ENCODE measurements around the gene SBF2.
"Not testable (repeated sequence)": the region's sequence is repeated elsewhere in the genome, so short reads cannot be mapped to it uniquely, and the experiment has no call there.

Gene SBF2

GRCh38 chr11:9953994-9954626 is 339.9 kb downstream of the SBF2 start:
- DNase-seq, result no peak
- H3K9me3 Mint-ChIP-seq, result no peaks in the 10 kb centered on the region
- no peaks in the 10 kb centered on the region for H3K36me3 Mint-ChIP-seq
- CTCF ChIA-PET, result no interaction called here
- H3K4me3 Mint-ChIP-seq, result no peak overlapping the region
- H3K4me1 Mint-ChIP-seq, result no peaks in the 10 kb centered on the region
- H3K27me3 Mint-ChIP-seq, result no peaks in the 10 kb centered on the region
- H3K27ac Mint-ChIP-seq, result no peak overlapping the region

GRCh38 chr11:9952511-9953196 is 341.4 kb downstream of the SBF2 start:
- H3K9me3 Mint-ChIP-seq, result no peaks in the 10 kb centered on the region
- CTCF ChIA-PET, result no interaction called here
- no peak overlapping the region for H3K27ac Mint-ChIP-seq
- H3K4me3 Mint-ChIP-seq, result no peak overlapping the region
- H3K36me3 Mint-ChIP-seq, result no peaks in the 10 kb centered on the region
- no peaks in the 10 kb centered on the region for H3K4me1 Mint-ChIP-seq
- DNase-seq, result no peak
- H3K27me3 Mint-ChIP-seq, result no peaks in the 10 kb centered on the region

GRCh38 chr11:9951807-9952206 is 342.2 kb downstream of the SBF2 start:
- DNase-seq, result no peak
- H3K4me3 Mint-ChIP-seq, result no peak overlapping the region
- H3K27me3 Mint-ChIP-seq, result no peaks in the 10 kb centered on the region
- H3K36me3 Mint-ChIP-seq, result no peaks in the 10 kb centered on the region
- no peaks in the 10 kb centered on the region for H3K9me3 Mint-ChIP-seq
- CTCF ChIA-PET, result no interaction called here
- no peak overlapping the region for H3K27ac Mint-ChIP-seq
- H3K4me1 Mint-ChIP-seq, result no peaks in the 10 kb centered on the region

GRCh38 chr11:9950462-9950861 is 343.6 kb downstream of the SBF2 start:
- Mint-ChIP-seq H3K27me3 (no peaks in the 10 kb centered on the region), H3K36me3 (no peaks in the 10 kb centered on the region), H3K4me3 (no peak overlapping the region), H3K27ac (no peak overlapping the region), H3K4me1 (no peaks in the 10 kb centered on the region), H3K9me3 (no peaks in the 10 kb centered on the region)
- CTCF ChIA-PET, result no interaction called here
- DNase-seq, result no peak

- CTCF ChIA-PET, result interaction anchor here (0.6 to 1.3 kb wide), 2 partner anchors 189 to 192 kb away, joined by 3 read pairs; no protein-coding TSS in a partner anchor
Measured at GRCh38 chr11:9947231-9947864, 346.7 kb downstream of the SBF2 start.

GRCh38 chr11:9945680-9946079 is 348.3 kb downstream of the SBF2 start:
- CTCF ChIA-PET, H3K36me3 Mint-ChIP-seq, H3K27me3 Mint-ChIP-seq, H3K4me3 Mint-ChIP-seq, DNase-seq, H3K9me3 Mint-ChIP-seq, H3K4me1 Mint-ChIP-seq, H3K27ac Mint-ChIP-seq: not testable (repeated sequence)

More at GRCh38 chr11:9947231-9947864, 346.7 kb downstream of the SBF2 start:
- H3K27me3 Mint-ChIP-seq, result peaks cover 4% of the 10 kb centered on the region
- no peak for DNase-seq
- H3K4me1 Mint-ChIP-seq, result no peaks in the 10 kb centered on the region
- H3K27ac Mint-ChIP-seq, result no peak overlapping the region
- no peaks in the 10 kb centered on the region for H3K9me3 Mint-ChIP-seq
- no peak overlapping the region for H3K4me3 Mint-ChIP-seq
- no peaks in the 10 kb centered on the region for H3K36me3 Mint-ChIP-seq

GRCh38 chr11:9943386-9944110 is 350.5 kb downstream of the SBF2 start:
- H3K9me3 Mint-ChIP-seq, result no peaks in the 10 kb centered on the region
- no peaks in the 10 kb centered on the region for H3K36me3 Mint-ChIP-seq
- no peak for DNase-seq
- H3K4me3 Mint-ChIP-seq, result no peak overlapping the region
- H3K27me3 Mint-ChIP-seq, result peaks cover 4% of the 10 kb centered on the region
- CTCF ChIA-PET, result no interaction called here
- no peak overlapping the region for H3K27ac Mint-ChIP-seq
- H3K4me1 Mint-ChIP-seq, result no peaks in the 10 kb centered on the region

GRCh38 chr11:9941991-9942390 is 352.0 kb downstream of the SBF2 start:
- no peak for DNase-seq
- no peaks in the 10 kb centered on the region for H3K9me3 Mint-ChIP-seq
- H3K27ac Mint-ChIP-seq, result no peak overlapping the region
- H3K36me3 Mint-ChIP-seq, result no peaks in the 10 kb centered on the region
- no peak overlapping the region for H3K4me3 Mint-ChIP-seq
- peaks cover 4% of the 10 kb centered on the region for H3K27me3 Mint-ChIP-seq
- H3K4me1 Mint-ChIP-seq, result no peaks in the 10 kb centered on the region
- CTCF ChIA-PET, result no interaction called here

GRCh38 chr11:9939150-9939549 is 354.9 kb downstream of the SBF2 start:
- CTCF ChIA-PET, H3K9me3 Mint-ChIP-seq, H3K4me1 Mint-ChIP-seq, H3K36me3 Mint-ChIP-seq, DNase-seq, H3K27me3 Mint-ChIP-seq, H3K27ac Mint-ChIP-seq, H3K4me3 Mint-ChIP-seq: not testable (repeated sequence)

GRCh38 chr11:9936754-9937153 is 357.3 kb downstream of the SBF2 start:
- Mint-ChIP-seq H3K27ac (no peak overlapping the region), H3K4me1 (no peaks in the 10 kb centered on the region), H3K4me3 (no peak overlapping the region), H3K27me3 (no peaks in the 10 kb centered on the region), H3K36me3 (no peaks in the 10 kb centered on the region), H3K9me3 (peaks cover 14% of the 10 kb centered on the region)
- DNase-seq, result no peak
- CTCF ChIA-PET, result no interaction called here

- H3K36me3 Mint-ChIP-seq, H3K4me3 Mint-ChIP-seq, DNase-seq, H3K4me1 Mint-ChIP-seq, H3K27me3 Mint-ChIP-seq, CTCF ChIA-PET, H3K27ac Mint-ChIP-seq: not testable (repeated sequence)
- peaks cover 18% of the 10 kb centered on the region for H3K9me3 Mint-ChIP-seq
Measured at GRCh38 chr11:9932843-9933242, 361.2 kb downstream of the SBF2 start.

GRCh38 chr11:9930562-9931331 is 363.3 kb downstream of the SBF2 start:
- H3K36me3 Mint-ChIP-seq, H3K4me3 Mint-ChIP-seq, CTCF ChIA-PET, H3K27ac Mint-ChIP-seq, H3K27me3 Mint-ChIP-seq, H3K4me1 Mint-ChIP-seq: not testable (repeated sequence)
- peak; percentile 30 for DNase-seq
- H3K9me3 Mint-ChIP-seq, result peaks cover 14% of the 10 kb centered on the region

- Mint-ChIP-seq H3K27me3 (no peaks in the 10 kb centered on the region), H3K27ac (no peak overlapping the region), H3K4me1 (peaks cover 4% of the 10 kb centered on the region), H3K4me3 (no peak overlapping the region), H3K36me3 (no peaks in the 10 kb centered on the region), H3K9me3 (peaks cover 9% of the 10 kb centered on the region)
- CTCF ChIA-PET, result no interaction called here
- DNase-seq, result no peak
Measured at GRCh38 chr11:9927670-9928069, 366.3 kb downstream of the SBF2 start.

GRCh38 chr11:9923280-9923679 is 370.7 kb downstream of the SBF2 start:
- no peaks in the 10 kb centered on the region for H3K27me3 Mint-ChIP-seq
- H3K9me3 Mint-ChIP-seq, result no peaks in the 10 kb centered on the region
- H3K4me1 Mint-ChIP-seq, result peaks cover 2% of the 10 kb centered on the region
- H3K4me3 Mint-ChIP-seq, result no peak overlapping the region
- H3K36me3 Mint-ChIP-seq, result no peaks in the 10 kb centered on the region
- CTCF ChIA-PET, result no interaction called here
- DNase-seq, result no peak
- H3K27ac Mint-ChIP-seq, result no peak overlapping the region

All from activated naive CD4-positive, alpha-beta T cell treated with anti-CD3 and anti-CD28 coated beads, Interleukin-2, amount 10 ng/mL, durations not matched to agents 7 days and 5 days (primary cell).